Thoracic aorta (tissue), 2 donors: ENCODE data around the gene LY86. TPM values are rescaled to one million over a fixed set of nuclear protein-coding genes. Genes with fewer than 3 reads are reported as not detected.

Source experiments
- ATAC-seq: fragments of 150-250 bp; one replicate; pipeline ENCODE4 v1.8.0; 2017; ENCODE audit warnings: low read depth; ENCODE audit not compliant: insufficient number of reproducible peaks, low FRiP score
- DNase-seq: peaks from one replicate; pipeline ENCODE4 v3.0.0-alpha.2; 2020; ENCODE audit warnings: low spot score
- H3K27ac ChIP-seq, 2 donors: fragments of 200-600 bp; sonication (generic); 1 replicate in 1 of 2; 2 replicates in 1 of 2; pipeline ENCODE4 v1.5.1; 2016; ENCODE audit warnings: mild to moderate bottlenecking in 2 of 2, moderate library complexity in 2 of 2
- H3K27me3 ChIP-seq: fragments of 200-600 bp; sonication (generic); replicated peaks from 2 replicates; pipeline ENCODE4 v1.6.0; 2016; ENCODE audit warnings: mild to moderate bottlenecking; ENCODE audit not compliant: insufficient read depth
- H3K36me3 ChIP-seq: fragments of 200-600 bp; sonication (generic); one replicate; pipeline ENCODE4 v1.5.1; 2016
- H3K4me1 ChIP-seq, 2 donors: fragments of 200-600 bp; sonication (generic); 1 replicate in 1 of 2; 2 replicates in 1 of 2; pipeline versions ENCODE4 v1.5.1 to v1.6.0; 2016; ENCODE audit warnings: low read depth in 2 of 2, mild to moderate bottlenecking in 1 of 2; ENCODE audit not compliant: control insufficient read depth in 1 of 2
- H3K4me3 ChIP-seq: fragments of 200-600 bp; sonication (generic); 2 replicates; pipeline ENCODE4 v1.5.1; 2016; ENCODE audit warnings: mild to moderate bottlenecking
- H3K9me3 ChIP-seq: fragments of 200-600 bp; sonication (generic); 2 replicates; pipeline ENCODE4 v1.5.1; 2016
- total RNA-seq, 2 donors: library from RNA; depleted of rRNA; stranded (reverse); fragments of >200 nt; gene quantifications; one replicate each; pipeline versions ENCODE4 v1.1.0 to v1.2.3, GENCODE V29; 2016
- TF ChIP-seq, protein P1 (sequence below): fragments of 200-600 bp; sonication (generic); IDR thresholded peaks from one replicate; pipeline ENCODE4 v1.5.1; 2019; ENCODE audit warnings: antibody characterized with exemption

The LY86 gene
- total RNA-seq, 2 donors from 2014 or later, result 4.5 to 6.5 TPM

DNA sequence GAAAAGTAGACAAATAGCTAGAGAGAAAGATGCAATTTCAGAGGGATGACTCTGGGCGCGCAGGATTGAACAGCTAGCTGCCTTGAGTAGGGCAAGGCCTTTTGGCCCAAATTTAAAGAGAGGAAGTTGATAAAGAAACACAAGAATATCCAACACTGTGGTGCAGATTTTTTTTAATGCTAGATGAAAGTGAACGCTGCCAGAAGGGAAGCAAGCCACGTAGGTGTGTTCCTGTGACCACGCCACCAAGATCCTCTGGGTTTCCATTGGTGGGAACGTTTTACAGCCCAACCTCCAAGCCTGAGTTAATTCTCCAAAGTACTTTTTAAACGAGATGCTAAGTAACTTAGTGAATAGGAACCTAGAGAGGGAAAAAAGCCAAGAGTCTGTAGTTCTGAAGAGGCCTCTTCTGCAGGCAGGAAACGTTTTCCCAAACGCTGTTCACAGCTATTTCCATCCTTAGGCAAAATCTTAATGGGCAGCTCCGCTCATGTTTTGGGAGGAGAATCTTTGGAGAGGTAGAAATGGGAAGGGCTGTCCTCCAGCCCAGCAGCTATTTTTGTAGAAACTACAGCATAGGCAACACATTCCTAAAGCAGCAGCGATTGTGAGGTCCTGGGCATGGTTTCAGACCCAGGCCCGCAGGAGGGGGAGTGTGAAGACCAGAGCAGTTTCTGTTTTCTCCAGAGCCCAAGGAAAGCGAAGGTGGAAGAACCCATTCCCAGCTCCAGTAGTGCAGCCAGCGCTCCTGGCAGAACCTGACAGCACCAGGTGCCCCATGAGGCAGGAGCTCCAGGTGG is 8.2 kb downstream of the LY86 start:
- ATAC-seq, result no peak
- TF ChIP-seq, protein P1, sequence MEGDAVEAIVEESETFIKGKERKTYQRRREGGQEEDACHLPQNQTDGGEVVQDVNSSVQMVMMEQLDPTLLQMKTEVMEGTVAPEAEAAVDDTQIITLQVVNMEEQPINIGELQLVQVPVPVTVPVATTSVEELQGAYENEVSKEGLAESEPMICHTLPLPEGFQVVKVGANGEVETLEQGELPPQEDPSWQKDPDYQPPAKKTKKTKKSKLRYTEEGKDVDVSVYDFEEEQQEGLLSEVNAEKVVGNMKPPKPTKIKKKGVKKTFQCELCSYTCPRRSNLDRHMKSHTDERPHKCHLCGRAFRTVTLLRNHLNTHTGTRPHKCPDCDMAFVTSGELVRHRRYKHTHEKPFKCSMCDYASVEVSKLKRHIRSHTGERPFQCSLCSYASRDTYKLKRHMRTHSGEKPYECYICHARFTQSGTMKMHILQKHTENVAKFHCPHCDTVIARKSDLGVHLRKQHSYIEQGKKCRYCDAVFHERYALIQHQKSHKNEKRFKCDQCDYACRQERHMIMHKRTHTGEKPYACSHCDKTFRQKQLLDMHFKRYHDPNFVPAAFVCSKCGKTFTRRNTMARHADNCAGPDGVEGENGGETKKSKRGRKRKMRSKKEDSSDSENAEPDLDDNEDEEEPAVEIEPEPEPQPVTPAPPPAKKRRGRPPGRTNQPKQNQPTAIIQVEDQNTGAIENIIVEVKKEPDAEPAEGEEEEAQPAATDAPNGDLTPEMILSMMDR, result no peak
- no peak overlapping the region for H3K27ac ChIP-seq

GRCh38 chr6:6597682-6598081 is 9.2 kb downstream of the LY86 start:
- Histone ChIP-seq H3K27me3 (no peaks in the 10 kb centered on the region), H3K36me3 (no peaks in the 10 kb centered on the region), H3K27ac (no peak overlapping the region), H3K4me1 (no peaks in the 10 kb centered on the region), H3K4me3 (no peak overlapping the region), H3K9me3 (no peaks in the 10 kb centered on the region)
- no peak for DNase-seq
- ATAC-seq, result no peak
- TF ChIP-seq, protein P1, result no peak

More for the DNA sequence above, 8.2 kb downstream of the LY86 start:
- H3K36me3 ChIP-seq, result no peaks in the 10 kb centered on the region
- no peak for DNase-seq
- H3K4me3 ChIP-seq, result no peak overlapping the region
- no peaks in the 10 kb centered on the region for H3K9me3 ChIP-seq
- H3K27me3 ChIP-seq, result no peaks in the 10 kb centered on the region
- no peaks in the 10 kb centered on the region for H3K4me1 ChIP-seq

DNA sequence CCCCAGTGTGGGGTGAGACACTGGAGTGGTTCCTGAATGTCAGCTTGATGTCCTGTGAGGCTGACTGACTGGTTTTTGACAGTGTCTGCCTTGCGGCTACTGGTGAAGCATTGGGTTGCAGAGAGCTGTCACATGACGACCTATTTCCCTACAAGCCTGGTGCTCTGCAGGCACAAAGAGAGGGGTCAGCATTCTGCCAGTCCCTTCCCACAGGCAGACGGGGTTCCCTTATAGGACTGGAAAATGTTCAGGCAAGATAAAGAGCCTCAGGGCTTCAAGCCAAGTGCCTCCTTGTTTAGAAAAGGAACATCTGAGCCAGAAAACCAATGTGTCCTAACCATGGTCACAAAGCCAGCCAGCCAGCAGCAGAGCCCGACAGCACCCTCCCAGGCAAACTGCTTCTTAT is 11.0 kb downstream of the LY86 start:
- Histone ChIP-seq H3K4me3 (no peak overlapping the region), H3K9me3 (no peaks in the 10 kb centered on the region), H3K36me3 (no peaks in the 10 kb centered on the region), H3K4me1 (no peaks in the 10 kb centered on the region), H3K27me3 (no peaks in the 10 kb centered on the region), H3K27ac (no peak overlapping the region)
- DNase-seq (no peak), ATAC-seq (no peak)
- TF ChIP-seq, protein P1, result no peak

DNA sequence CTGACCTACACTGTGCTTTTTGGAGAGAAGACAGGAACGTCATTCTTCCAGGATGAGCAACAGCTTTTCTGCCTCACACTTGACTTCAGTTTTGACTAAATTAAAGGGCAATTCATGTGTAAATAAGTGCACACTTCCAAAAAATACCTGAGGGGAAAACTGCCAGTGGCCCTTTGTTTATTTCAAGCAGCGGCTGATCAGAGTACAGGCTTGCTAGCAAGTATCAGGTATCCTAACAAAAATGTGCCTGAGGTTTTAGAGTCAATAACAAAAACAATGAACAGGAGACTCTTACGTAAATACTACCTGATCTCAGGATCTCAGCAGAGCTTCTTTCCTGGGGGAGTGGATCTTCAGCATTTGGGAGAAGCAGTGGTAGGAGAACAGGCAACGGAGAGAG is 12.4 kb downstream of the LY86 start:
- TF ChIP-seq, protein P1, result no peak
- no peak overlapping the region for H3K27ac ChIP-seq
- no peaks in the 10 kb centered on the region for H3K27me3 ChIP-seq
- no peak for DNase-seq
- H3K36me3 ChIP-seq, result no peaks in the 10 kb centered on the region
- H3K9me3 ChIP-seq, result no peaks in the 10 kb centered on the region
- H3K4me1 ChIP-seq, result no peaks in the 10 kb centered on the region
- ATAC-seq, result no peak
- no peak overlapping the region for H3K4me3 ChIP-seq

- TF ChIP-seq, protein P1, result no peak
Measured at GRCh38 chr6:6602262-6602661, 13.7 kb downstream of the LY86 start.

More at GRCh38 chr6:6602262-6602661, 13.7 kb downstream of the LY86 start:
- Histone ChIP-seq H3K27me3 (no peaks in the 10 kb centered on the region), H3K27ac (no peak overlapping the region), H3K4me3 (no peak overlapping the region), H3K4me1 (no peaks in the 10 kb centered on the region), H3K36me3 (no peaks in the 10 kb centered on the region), H3K9me3 (no peaks in the 10 kb centered on the region)
- no peak for DNase-seq
- ATAC-seq, result no peak
